ENCODE measurements around the gene SPATA2. TPM values are rescaled to one million over a fixed set of nuclear protein-coding genes. Genes with fewer than 3 reads are reported as not detected.
"Not testable (repeated sequence)": the region's sequence is repeated elsewhere in the genome, so short reads cannot be mapped to it uniquely, and the experiment has no call there.

Gene SPATA2
- total and polyA plus RNA-seq, 2 of the 13 experiments (the other 11 are each of a cell fraction or from before 2014, with no cell fraction given), result 3.2 to 8.7 TPM

- H4K20me1 ChIP-seq (ENCODE audit: insufficient read depth, low read length); H3K36me3 ChIP-seq (replicated peaks in 1 of 2; ENCODE audit: control insufficient read depth in 1 of 2, insufficient read depth in 2 of 2, low read length in 2 of 2); FAIRE-seq; H3K9me3 ChIP-seq (ENCODE audit: low read length); H3K9ac ChIP-seq (ENCODE audit: insufficient read depth, low read depth, low read length); ATAC-seq; H3K4me2 ChIP-seq (ENCODE audit: low read depth, low read length); H3K4me3 ChIP-seq (replicated peaks in 1 of 3; ENCODE audit: insufficient read depth in 1 of 3, low read depth in 2 of 3, low read length in 3 of 3); POLR2A ChIA-PET; H3K27me3 ChIP-seq (ENCODE audit: control insufficient read depth in 1 of 2, insufficient read depth in 2 of 2, low read length in 2 of 2); DNase-seq (ENCODE audit: low spot score); intact Hi-C loops (cut with micrococcal nuclease; ENCODE audit: unreplicated experiment); H3K79me2 ChIP-seq (ENCODE audit: insufficient read depth, low read length); H2AFZ ChIP-seq (ENCODE audit: low read length); H3K27ac ChIP-seq (ENCODE audit: extremely low read length, insufficient read depth, low read length); BruUV-seq (replicated peaks): not testable (repeated sequence)
- TF ChIP-seq TEAD3 (CRISPR knock-in tag; optimal IDR thresholded peaks at IDR 0.05; ENCODE audit: borderline replicate concordance) (peak; percentile 8), MXD1 (CRISPR knock-in tag; IDR thresholded peaks at IDR 0.05) (0 out of 2 replicates have a peak, but pooled peaks have one; percentile 29)
- peaks cover 31% of the 10 kb centered on the region for H3K4me1 ChIP-seq (ENCODE audit: insufficient read depth, low read length)
- CTCF ChIA-PET (ENCODE audit: low intra/inter-chr PET ratio, low total read pairs), result interaction anchor here (0.9 kb wide), 1 partner anchor 359 kb away, joined by 3 read pairs; no protein-coding TSS in a partner anchor
- in situ Hi-C loops (cut with HindIII; ENCODE audit: extremely low pct_ligation_motif_present, low pct_unique_long_range_greater_than_20kb), result loop anchor here (25.0 kb wide), 1 partner anchor 558 kb away; no protein-coding TSS in a partner anchor
- WGBS (ENCODE audit: low lambda C conversion rate), result 85% methylated on average over 7 of the region's 7 CpGs
These were observed 19.7 kb downstream of the SPATA2 start for GRCh38 chr20:49895474-49896093.

- no peaks in the 10 kb centered on the region for H3K9me3 ChIP-seq (ENCODE audit: low read length)
- H3K4me3 ChIP-seq (replicated peaks in 1 of 3; ENCODE audit: insufficient read depth in 1 of 3, low read depth in 2 of 3, low read length in 3 of 3), result no peak overlapping the region
- no peak overlapping the region for H2AFZ ChIP-seq (ENCODE audit: low read length)
- ATAC-seq, result no peak
- BruUV-seq (replicated peaks), result no TSS peak
- FAIRE-seq, result no peak
- DNase-seq (ENCODE audit: low spot score), result no peak
- TF ChIP-seq, protein P1, sequence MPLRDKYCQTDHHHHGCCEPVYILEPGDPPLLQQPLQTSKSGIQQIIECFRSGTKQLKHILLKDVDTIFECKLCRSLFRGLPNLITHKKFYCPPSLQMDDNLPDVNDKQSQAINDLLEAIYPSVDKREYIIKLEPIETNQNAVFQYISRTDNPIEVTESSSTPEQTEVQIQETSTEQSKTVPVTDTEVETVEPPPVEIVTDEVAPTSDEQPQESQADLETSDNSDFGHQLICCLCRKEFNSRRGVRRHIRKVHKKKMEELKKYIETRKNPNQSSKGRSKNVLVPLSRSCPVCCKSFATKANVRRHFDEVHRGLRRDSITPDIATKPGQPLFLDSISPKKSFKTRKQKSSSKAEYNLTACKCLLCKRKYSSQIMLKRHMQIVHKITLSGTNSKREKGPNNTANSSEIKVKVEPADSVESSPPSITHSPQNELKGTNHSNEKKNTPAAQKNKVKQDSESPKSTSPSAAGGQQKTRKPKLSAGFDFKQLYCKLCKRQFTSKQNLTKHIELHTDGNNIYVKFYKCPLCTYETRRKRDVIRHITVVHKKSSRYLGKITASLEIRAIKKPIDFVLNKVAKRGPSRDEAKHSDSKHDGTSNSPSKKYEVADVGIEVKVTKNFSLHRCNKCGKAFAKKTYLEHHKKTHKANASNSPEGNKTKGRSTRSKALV (CRISPR knock-in tag; IDR thresholded peaks at IDR 0.05), result no peak
- no peak for TF ChIP-seq ZNF335 (CRISPR knock-in tag; IDR thresholded peaks at IDR 0.05)
- TF ChIP-seq ZNF547 (CRISPR knock-in tag; IDR thresholded peaks at IDR 0.05), result no peak
- no peak for TF ChIP-seq YY1 (IDR thresholded peaks at IDR 0.05; ENCODE audit: insufficient read depth, insufficient replicate concordance, low read depth, low read length)
- H3K36me3 ChIP-seq (replicated peaks in 1 of 2; ENCODE audit: control insufficient read depth in 1 of 2, insufficient read depth in 2 of 2, low read length in 2 of 2), result no peaks in the 10 kb centered on the region
- ChIA-PET CTCF (ENCODE audit: low intra/inter-chr PET ratio, low total read pairs) (no interaction called here), POLR2A (interaction anchor here (1.2 kb wide), 1 partner anchor 22 kb away, joined by 4 read pairs; no protein-coding TSS in a partner anchor)
- H3K27me3 ChIP-seq (ENCODE audit: control insufficient read depth in 1 of 2, insufficient read depth in 2 of 2, low read length in 2 of 2), result no peaks in the 10 kb centered on the region
- intact Hi-C loops (cut with micrococcal nuclease; ENCODE audit: unreplicated experiment) (no loop called here), in situ Hi-C loops (cut with HindIII; ENCODE audit: extremely low pct_ligation_motif_present, low pct_unique_long_range_greater_than_20kb) (loop anchor here (25.0 kb wide), 1 partner anchor 557 kb away; no protein-coding TSS in a partner anchor)
- H3K27ac ChIP-seq (ENCODE audit: extremely low read length, insufficient read depth, low read length), result no peak overlapping the region
- no peak overlapping the region for H3K9ac ChIP-seq (ENCODE audit: insufficient read depth, low read depth, low read length)
- H4K20me1 ChIP-seq (ENCODE audit: insufficient read depth, low read length), result no peaks in the 10 kb centered on the region
- 89% methylated on average over 6 of the region's 6 CpGs for WGBS (ENCODE audit: low lambda C conversion rate)
- no peak overlapping the region for H3K4me2 ChIP-seq (ENCODE audit: low read depth, low read length)
- peaks cover 24% of the 10 kb centered on the region for H3K4me1 ChIP-seq (ENCODE audit: insufficient read depth, low read length)
- H3K79me2 ChIP-seq (ENCODE audit: insufficient read depth, low read length), result no peaks in the 10 kb centered on the region
These were observed 21.3 kb downstream of the SPATA2 start for GRCh38 chr20:49894073-49894470.

Data from HepG2 (cell line).